ENCODE results near the gene SCAMP2. TPM values are rescaled to one million over a fixed set of nuclear protein-coding genes. Genes with fewer than 3 reads are reported as not detected.

Gene SCAMP2
- total RNA-seq, 4 donors from 2014 or later = 154 to 234 (median 193) TPM

DNA sequence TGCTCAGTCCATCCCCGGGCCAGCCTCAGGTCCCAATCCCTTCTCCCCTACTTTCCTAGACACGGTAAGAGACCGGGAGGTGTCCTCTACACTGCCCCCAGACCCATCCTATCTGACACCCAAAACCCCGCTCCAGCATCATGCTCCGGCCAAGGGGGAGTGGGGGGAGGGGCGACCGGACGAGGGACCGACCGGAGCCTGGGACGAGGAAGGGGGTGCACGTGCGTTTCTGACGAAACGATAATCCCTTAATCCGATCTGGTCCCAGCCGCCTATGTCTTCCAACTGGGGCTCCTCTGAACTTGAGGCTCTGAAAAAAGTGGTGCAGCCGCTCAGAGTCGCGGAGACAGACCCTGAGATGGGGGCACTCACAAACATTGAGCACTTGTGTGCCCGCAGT lies 46.2 kb downstream of the SCAMP2 start:
- Histone ChIP-seq H3K4me3 (no peak overlapping the region), H3K27ac (no peak overlapping the region), H3K27me3 (peaks cover 33% of the 10 kb centered on the region), H3K9me3 (no peaks in the 10 kb centered on the region), H3K4me1 (peaks cover 4 to 17% (median 12%) of the 10 kb centered on the region in 4 donors), H3K36me3 (no peaks in the 10 kb centered on the region)
- intact Hi-C loops (cut with DNase I; ENCODE audit: low total_unique reads) = no loop called here
- 33% methylated on average over 21 of the region's 21 CpGs; no CpG with 5 or more reads in 1 of the 2 donors for WGBS, 2 donors (ENCODE audit: low coverage in 1 of 2)
- TF ChIP-seq EP300 (IDR thresholded peaks at IDR 0.05; ENCODE audit: low read depth) (no peak), POLR2A (IDR thresholded peaks at IDR 0.05) (no peak), POLR2AphosphoS5 (IDR thresholded peaks at IDR 0.05) (no peak)
- TF ChIP-seq, protein P1, sequence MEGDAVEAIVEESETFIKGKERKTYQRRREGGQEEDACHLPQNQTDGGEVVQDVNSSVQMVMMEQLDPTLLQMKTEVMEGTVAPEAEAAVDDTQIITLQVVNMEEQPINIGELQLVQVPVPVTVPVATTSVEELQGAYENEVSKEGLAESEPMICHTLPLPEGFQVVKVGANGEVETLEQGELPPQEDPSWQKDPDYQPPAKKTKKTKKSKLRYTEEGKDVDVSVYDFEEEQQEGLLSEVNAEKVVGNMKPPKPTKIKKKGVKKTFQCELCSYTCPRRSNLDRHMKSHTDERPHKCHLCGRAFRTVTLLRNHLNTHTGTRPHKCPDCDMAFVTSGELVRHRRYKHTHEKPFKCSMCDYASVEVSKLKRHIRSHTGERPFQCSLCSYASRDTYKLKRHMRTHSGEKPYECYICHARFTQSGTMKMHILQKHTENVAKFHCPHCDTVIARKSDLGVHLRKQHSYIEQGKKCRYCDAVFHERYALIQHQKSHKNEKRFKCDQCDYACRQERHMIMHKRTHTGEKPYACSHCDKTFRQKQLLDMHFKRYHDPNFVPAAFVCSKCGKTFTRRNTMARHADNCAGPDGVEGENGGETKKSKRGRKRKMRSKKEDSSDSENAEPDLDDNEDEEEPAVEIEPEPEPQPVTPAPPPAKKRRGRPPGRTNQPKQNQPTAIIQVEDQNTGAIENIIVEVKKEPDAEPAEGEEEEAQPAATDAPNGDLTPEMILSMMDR (IDR thresholded peaks at IDR 0.05) = no peak
- in situ Hi-C loops (cut with MboI; ENCODE audit: low pct_ligation_motif_present in 1 of 4, low pct_unique_long_range_greater_than_20kb in 1 of 4, low sequenced_read_pairs in 3 of 4) = no loop called here
- DNase-seq = no peak

DNA sequence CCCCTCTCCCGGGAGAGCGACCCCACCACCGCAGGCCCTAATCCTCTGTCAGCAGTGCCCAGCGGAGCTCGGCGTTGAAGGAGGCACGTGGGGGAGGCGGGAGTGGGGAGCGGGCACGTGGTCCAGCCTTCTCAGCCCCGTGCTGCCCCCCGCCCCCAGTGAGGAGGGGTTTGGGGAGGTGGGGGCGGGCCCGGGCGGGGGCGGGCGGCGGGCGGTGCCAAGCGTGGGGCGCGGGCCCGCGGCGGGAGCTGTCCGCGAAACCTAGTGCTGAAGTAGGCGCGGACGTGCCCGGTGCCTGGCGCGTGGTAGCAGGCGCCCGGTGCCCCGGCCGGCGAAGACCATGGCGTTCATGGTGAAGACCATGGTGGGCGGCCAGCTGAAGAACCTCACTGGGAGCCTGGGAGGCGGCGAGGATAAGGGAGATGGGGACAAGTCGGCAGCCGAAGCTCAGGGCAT lies 46.8 kb downstream of the SCAMP2 start, which contains the start of gene CPLX3:
CPLX3 (plus strand) TSS at position 264 of the 456 bp plus-strand sequence; CDS start at position 341, 77 bp downstream.
- no peaks in the 10 kb centered on the region for H3K9me3 ChIP-seq
- in situ Hi-C loops (cut with MboI; ENCODE audit: low pct_ligation_motif_present in 1 of 4, low pct_unique_long_range_greater_than_20kb in 1 of 4, low sequenced_read_pairs in 3 of 4) (no loop called here), intact Hi-C loops (cut with DNase I; ENCODE audit: low total_unique reads) (no loop called here)
- no peak within 1 kb of the TSS for H3K4me3 ChIP-seq
- 13% methylated on average over 19 of the region's 44 CpGs; no CpG with 5 or more reads in 1 of the 2 donors for WGBS, 2 donors (ENCODE audit: low coverage in 1 of 2)
- TF ChIP-seq EP300 (IDR thresholded peaks at IDR 0.05; ENCODE audit: low read depth) (no peak), POLR2AphosphoS5 (IDR thresholded peaks at IDR 0.05) (no peak)
- TF ChIP-seq, protein P1 (IDR thresholded peaks at IDR 0.05) = no peak
- peaks cover 33% of the 10 kb centered on the region for H3K27me3 ChIP-seq
- H3K4me1 ChIP-seq = peaks cover 2 to 11% (median 6%) of the 10 kb centered on the region in 4 donors
- no peaks in the 10 kb centered on the region for H3K36me3 ChIP-seq
- no peak within 1 kb of the TSS for H3K27ac ChIP-seq
- DNase-seq = peak; percentile 50

GRCh38 chr15:74825866-74826265 lies 47.3 kb downstream of the SCAMP2 start:
- TF ChIP-seq EP300 (IDR thresholded peaks at IDR 0.05; ENCODE audit: low read depth) (no peak), POLR2A (IDR thresholded peaks at IDR 0.05) (no peak), POLR2AphosphoS5 (IDR thresholded peaks at IDR 0.05) (no peak)
- TF ChIP-seq, protein P1 (IDR thresholded peaks at IDR 0.05) = no peak
- H3K27me3 ChIP-seq = peaks cover 33% of the 10 kb centered on the region
- in situ Hi-C loops (cut with MboI; ENCODE audit: low pct_ligation_motif_present in 1 of 4, low pct_unique_long_range_greater_than_20kb in 1 of 4, low sequenced_read_pairs in 3 of 4) (no loop called here), intact Hi-C loops (cut with DNase I; ENCODE audit: low total_unique reads) (no loop called here)
- no peaks in the 10 kb centered on the region for H3K36me3 ChIP-seq
- no peak overlapping the region for H3K4me3 ChIP-seq
- no peak for DNase-seq
- peaks cover 0 to 7% (median 3%) of the 10 kb centered on the region in 4 donors for H3K4me1 ChIP-seq
- H3K9me3 ChIP-seq = no peaks in the 10 kb centered on the region
- H3K27ac ChIP-seq = no peak overlapping the region
- WGBS, 2 donors (ENCODE audit: low coverage in 1 of 2) = 51% methylated on average over 8 of the region's 10 CpGs; no CpG with 5 or more reads in 1 of the 2 donors

GRCh38 chr15:74824976-74825375 lies 48.2 kb downstream of the SCAMP2 start:
- no peak overlapping the region for H3K4me3 ChIP-seq
- H3K4me1 ChIP-seq = peaks cover 0 to 7% (median 3%) of the 10 kb centered on the region in 4 donors
- no peaks in the 10 kb centered on the region for H3K9me3 ChIP-seq
- intact Hi-C loops (cut with DNase I; ENCODE audit: low total_unique reads) = no loop called here
- in situ Hi-C loops (cut with MboI; ENCODE audit: low pct_ligation_motif_present in 1 of 4, low pct_unique_long_range_greater_than_20kb in 1 of 4, low sequenced_read_pairs in 3 of 4) = no loop called here
- H3K27me3 ChIP-seq = peaks cover 33% of the 10 kb centered on the region
- no peak overlapping the region for H3K27ac ChIP-seq
- TF ChIP-seq POLR2AphosphoS5 (IDR thresholded peaks at IDR 0.05) (no peak), EP300 (IDR thresholded peaks at IDR 0.05; ENCODE audit: low read depth) (no peak), POLR2A (IDR thresholded peaks at IDR 0.05) (no peak)
- TF ChIP-seq, protein P1 (IDR thresholded peaks at IDR 0.05) = no peak
- 76 to 83% methylated on average over 5 to 7 of the region's 7 CpGs for WGBS, 2 donors (ENCODE audit: low coverage in 1 of 2)
- no peaks in the 10 kb centered on the region for H3K36me3 ChIP-seq
- no peak for DNase-seq
